ENCODE results near the gene BROX. TPM values are rescaled to one million over a fixed set of nuclear protein-coding genes. Genes with fewer than 3 reads are reported as not detected.
A peak's percentile ranks its signal among the peaks of the same experiment; 100 is the strongest.
"Not testable (repeated sequence)": the region's sequence is repeated elsewhere in the genome, so short reads cannot be mapped to it uniquely, and the experiment has no call there.

Gene BROX, protein sequence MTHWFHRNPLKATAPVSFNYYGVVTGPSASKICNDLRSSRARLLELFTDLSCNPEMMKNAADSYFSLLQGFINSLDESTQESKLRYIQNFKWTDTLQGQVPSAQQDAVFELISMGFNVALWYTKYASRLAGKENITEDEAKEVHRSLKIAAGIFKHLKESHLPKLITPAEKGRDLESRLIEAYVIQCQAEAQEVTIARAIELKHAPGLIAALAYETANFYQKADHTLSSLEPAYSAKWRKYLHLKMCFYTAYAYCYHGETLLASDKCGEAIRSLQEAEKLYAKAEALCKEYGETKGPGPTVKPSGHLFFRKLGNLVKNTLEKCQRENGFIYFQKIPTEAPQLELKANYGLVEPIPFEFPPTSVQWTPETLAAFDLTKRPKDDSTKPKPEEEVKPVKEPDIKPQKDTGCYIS
- 10 to 100 TPM; 26.2 to 37.2 (median 30.8) TPM for total RNA-seq
- 10 to 100 TPM; 10.1 to 29.5 (median 14.0) TPM for polyA plus RNA-seq
- long read RNA-seq, donor 1, full-length matches to known transcripts, result 4 of 15 reads
- long read RNA-seq, donor 1, partial matches to known transcripts, result 1 of 15 reads
- long read RNA-seq, donor 1, other reads (novel, unspliced or antisense), result 10 of 15 reads
- long read RNA-seq, donor 2, full-length matches to known transcripts, result 11 of 37 reads
- long read RNA-seq, donor 2, partial matches to known transcripts, result 1 of 37 reads
- long read RNA-seq, donor 2, other reads (novel, unspliced or antisense), result 25 of 37 reads

DNA sequence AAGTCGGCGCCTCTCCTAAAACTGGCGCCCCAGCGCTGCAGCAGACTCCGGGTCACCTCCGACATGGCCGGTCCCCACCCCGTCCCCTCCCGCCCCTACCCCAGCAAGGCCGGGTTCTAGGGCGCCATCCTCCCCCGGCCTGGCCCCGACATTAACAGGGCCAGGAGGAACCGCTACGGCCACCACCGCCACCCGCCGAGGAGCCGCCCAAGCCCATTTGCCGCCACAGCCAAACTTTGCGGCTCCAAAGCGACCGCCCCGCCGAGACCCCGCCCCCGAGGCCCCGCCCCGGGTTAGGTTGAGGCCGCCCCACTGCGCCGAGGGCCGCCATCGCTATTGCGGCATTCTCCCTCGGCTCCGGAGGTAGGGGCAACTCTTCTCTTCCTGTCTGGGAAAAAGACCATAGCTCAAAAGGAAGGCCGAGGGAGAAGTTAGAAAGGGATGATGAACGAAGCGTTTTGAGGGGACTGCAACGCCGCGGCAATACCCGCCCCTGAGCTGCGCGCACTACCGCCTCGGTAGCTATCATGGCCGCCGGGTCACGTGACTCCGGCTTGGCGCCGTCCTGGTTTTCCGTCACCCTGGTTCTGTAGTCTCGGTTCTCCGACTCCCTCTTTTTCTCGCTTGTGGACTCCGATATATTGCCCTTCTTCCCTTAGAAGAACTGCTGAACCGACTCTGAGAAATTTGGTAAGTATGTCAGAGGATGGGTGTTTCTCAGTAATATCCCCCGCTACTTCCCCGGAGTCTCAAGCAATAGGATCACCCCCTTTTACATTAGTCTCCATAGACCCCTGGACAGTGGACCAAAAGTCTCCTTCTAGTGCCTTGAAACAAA is at the start of gene BROX, which contains the start of gene AIDA:
Gene BROX (plus strand): TSS at position 312 of the 838 bp plus-strand sequence. CDS start 3,136 bp downstream, outside the sequence.
Gene AIDA (minus strand): TSS at position 239 of the 838 bp plus-strand sequence. CDS start 174 bp downstream, at position 65.
- WGBS, 3 donors, result 0 to 4% (median 2%) methylated on average over 46 to 55 of the region's 62 CpGs
- TF ChIP-seq, protein P1, sequence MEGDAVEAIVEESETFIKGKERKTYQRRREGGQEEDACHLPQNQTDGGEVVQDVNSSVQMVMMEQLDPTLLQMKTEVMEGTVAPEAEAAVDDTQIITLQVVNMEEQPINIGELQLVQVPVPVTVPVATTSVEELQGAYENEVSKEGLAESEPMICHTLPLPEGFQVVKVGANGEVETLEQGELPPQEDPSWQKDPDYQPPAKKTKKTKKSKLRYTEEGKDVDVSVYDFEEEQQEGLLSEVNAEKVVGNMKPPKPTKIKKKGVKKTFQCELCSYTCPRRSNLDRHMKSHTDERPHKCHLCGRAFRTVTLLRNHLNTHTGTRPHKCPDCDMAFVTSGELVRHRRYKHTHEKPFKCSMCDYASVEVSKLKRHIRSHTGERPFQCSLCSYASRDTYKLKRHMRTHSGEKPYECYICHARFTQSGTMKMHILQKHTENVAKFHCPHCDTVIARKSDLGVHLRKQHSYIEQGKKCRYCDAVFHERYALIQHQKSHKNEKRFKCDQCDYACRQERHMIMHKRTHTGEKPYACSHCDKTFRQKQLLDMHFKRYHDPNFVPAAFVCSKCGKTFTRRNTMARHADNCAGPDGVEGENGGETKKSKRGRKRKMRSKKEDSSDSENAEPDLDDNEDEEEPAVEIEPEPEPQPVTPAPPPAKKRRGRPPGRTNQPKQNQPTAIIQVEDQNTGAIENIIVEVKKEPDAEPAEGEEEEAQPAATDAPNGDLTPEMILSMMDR (IDR thresholded peaks at IDR 0.05), result no peak
- DNase-seq (peak; percentile 97), ATAC-seq (peak; percentile 93 to 95 (median 94))
- Histone ChIP-seq H3K36me3 (ENCODE audit: insufficient read depth in 1 of 2, low read depth in 1 of 2) (peaks cover 0 to 25% of the 10 kb centered on the region in 2 donors), H3K27ac (peak within 1 kb of the TSS; percentile 99), H3K4me1 (peaks cover 21% of the 10 kb centered on the region), H3K27me3 (ENCODE audit: insufficient read depth in 3 of 3, low read length in 2 of 3) (no peaks in the 10 kb centered on the region), H3K4me3 (peak within 1 kb of the TSS; percentile 88), H3K9me3 (no peaks in the 10 kb centered on the region)
- intact Hi-C loops (cut with DNase I), result loop anchor here (5.0 to 10.0 kb wide), 2 partner anchors 65 to 248 kb away; no protein-coding TSS in a partner anchor

DNA sequence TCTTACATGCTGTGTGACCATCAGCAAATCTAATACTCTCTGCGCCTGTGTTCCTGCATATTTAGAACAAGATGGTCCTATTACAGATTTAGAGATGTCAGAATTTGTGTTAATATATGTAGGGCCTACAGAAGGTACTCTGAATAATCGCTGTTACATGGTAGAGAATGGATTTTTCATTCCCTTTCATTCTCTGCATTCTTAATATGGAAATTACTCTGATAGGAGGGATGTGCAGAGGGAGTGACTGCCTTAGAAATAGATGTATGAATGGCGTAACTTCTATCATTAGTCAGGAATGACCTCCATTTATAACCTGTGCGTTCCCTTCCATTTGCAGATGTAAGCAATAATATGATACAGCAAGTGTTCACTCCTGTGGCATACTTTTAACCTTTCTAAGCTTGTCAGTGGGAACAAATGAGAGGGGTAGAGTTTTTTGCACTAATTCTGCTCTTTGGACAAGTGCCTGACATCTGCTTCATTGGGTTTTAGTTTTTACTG is 48.9 kb upstream of the BROX start:
- WGBS, 3 donors, result 75 to 90% (median 81%) methylated on average over 4 of the region's 4 CpGs
- no peaks in the 10 kb centered on the region for H3K4me1 ChIP-seq
- DNase-seq (no peak), ATAC-seq (peak in 2 of 4 donors; percentile 61 to 72)
- H3K36me3 ChIP-seq (ENCODE audit: insufficient read depth in 1 of 2, low read depth in 1 of 2), result peaks cover 17 to 95% of the 10 kb centered on the region in 2 donors
- no peaks in the 10 kb centered on the region for H3K27me3 ChIP-seq (ENCODE audit: insufficient read depth in 3 of 3, low read length in 2 of 3)
- H3K4me3 ChIP-seq, result no peak overlapping the region
- intact Hi-C loops (cut with DNase I), result no loop called here
- H3K27ac ChIP-seq, result no peak overlapping the region
- H3K9me3 ChIP-seq, result no peaks in the 10 kb centered on the region
- TF ChIP-seq, protein P1 (IDR thresholded peaks at IDR 0.05), result no peak

DNA sequence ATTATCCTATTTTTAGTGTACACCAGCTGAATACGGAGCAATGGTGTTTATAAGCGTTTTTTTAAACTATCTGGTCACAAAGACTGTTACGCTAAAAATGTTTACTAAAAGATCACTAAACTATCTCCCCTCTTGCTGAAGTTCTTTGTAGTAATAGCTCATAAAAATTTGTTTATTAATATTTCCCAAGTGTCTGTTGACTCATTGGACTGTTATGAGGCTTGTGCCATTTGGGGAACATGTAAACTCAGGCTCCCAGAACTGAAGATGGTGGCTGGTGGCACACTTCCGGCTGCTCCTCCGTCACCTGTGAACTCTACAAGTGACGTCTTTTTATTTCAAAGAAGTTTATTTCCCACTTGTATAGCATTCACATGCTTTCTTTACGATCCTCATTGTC is 46.4 kb upstream of the BROX start:
- no peak overlapping the region for H3K4me3 ChIP-seq
- intact Hi-C loops (cut with DNase I), result no loop called here
- no peaks in the 10 kb centered on the region for H3K9me3 ChIP-seq
- no peak for DNase-seq
- H3K4me1 ChIP-seq, result no peaks in the 10 kb centered on the region
- TF ChIP-seq, protein P1 (IDR thresholded peaks at IDR 0.05), result no peak
- no peak overlapping the region for H3K27ac ChIP-seq
- H3K36me3 ChIP-seq (ENCODE audit: insufficient read depth in 1 of 2, low read depth in 1 of 2), result peaks cover 12 to 80% of the 10 kb centered on the region in 2 donors
- 90 to 92% (median 90%) methylated on average over 7 of the region's 7 CpGs for WGBS, 3 donors
- ATAC-seq, result peak in 2 of 4 donors; percentile 43 to 55
- no peaks in the 10 kb centered on the region for H3K27me3 ChIP-seq (ENCODE audit: insufficient read depth in 3 of 3, low read length in 2 of 3)

DNA sequence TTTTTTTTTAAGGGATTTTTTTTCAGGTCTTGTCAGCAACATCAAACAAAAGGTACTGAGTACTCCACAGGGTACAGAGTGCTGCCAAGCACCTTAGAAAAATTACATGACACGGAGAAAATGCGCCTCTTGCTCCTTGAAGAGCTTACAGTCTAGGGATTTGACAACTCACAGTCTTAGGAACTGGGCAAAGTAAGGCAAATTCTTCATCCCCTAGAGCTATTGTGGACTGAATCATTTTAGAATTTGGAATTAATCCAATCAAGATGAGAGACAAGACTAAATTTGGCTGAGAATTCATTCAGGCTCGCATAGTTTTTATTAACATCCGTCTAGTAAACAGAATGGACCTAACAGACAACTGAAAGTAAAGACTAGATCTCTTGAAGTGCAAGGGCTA is 44.2 kb upstream of the BROX start:
- DNase-seq; H3K9me3 ChIP-seq; intact Hi-C loops (cut with DNase I); H3K4me3 ChIP-seq; H3K27me3 ChIP-seq (ENCODE audit: insufficient read depth in 3 of 3, low read length in 2 of 3); H3K4me1 ChIP-seq: not testable (repeated sequence)
- Histone ChIP-seq H3K27ac (peak overlapping the region; percentile 21), H3K36me3 (ENCODE audit: insufficient read depth in 1 of 2, low read depth in 1 of 2) (peaks cover 3 to 77% of the 10 kb centered on the region in 2 donors)
- peak in 2 of 4 donors; percentile 32 to 57 for ATAC-seq
- no CpG with 5 or more reads among the region's 4 CpGs for WGBS, 3 donors

DNA sequence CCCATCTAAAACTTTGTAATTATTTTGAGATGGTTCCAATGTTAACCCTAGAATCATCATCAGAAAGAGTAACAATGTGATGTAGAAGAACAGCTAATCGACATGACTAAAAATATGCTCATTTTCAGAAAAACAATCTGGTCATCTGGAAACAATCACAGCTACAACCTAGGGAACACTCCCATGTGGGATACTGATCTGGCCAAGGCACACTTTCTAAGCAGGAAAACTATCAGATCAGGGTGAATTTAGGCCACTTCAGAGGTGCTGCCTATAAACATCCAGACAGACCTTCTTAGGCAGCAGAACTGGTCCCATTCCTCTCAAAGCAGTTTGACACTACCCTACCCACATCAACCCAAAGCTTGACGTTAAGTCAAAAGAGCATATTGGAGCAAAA is 43.3 kb upstream of the BROX start:
- H3K27ac ChIP-seq; H3K27me3 ChIP-seq (ENCODE audit: insufficient read depth in 3 of 3, low read length in 2 of 3); H3K4me1 ChIP-seq; H3K9me3 ChIP-seq; intact Hi-C loops (cut with DNase I); DNase-seq; H3K4me3 ChIP-seq: not testable (repeated sequence)
- peaks cover 2 to 77% of the 10 kb centered on the region in 2 donors for H3K36me3 ChIP-seq (ENCODE audit: insufficient read depth in 1 of 2, low read depth in 1 of 2)
- 69 to 82% (median 70%) methylated on average over 1 of the region's 2 CpGs for WGBS, 3 donors
- ATAC-seq, result peak in 1 of 4 donors; percentile 23

All from psoas muscle (tissue), 8 donors.